Testis (tissue), 3 donors: ENCODE results near the gene CDK14. TPM values are rescaled to one million over a fixed set of nuclear protein-coding genes. Genes with fewer than 3 reads are reported as not detected.
"Not testable (repeated sequence)": the region's sequence is repeated elsewhere in the genome, so short reads cannot be mapped to it uniquely, and the experiment has no call there.

Experiments used
- DNase-seq: peaks from one replicate; pipeline ENCODE4 v3.0.0-alpha.2; 2019
- H3K27ac ChIP-seq, 2 donors: fragments of 200-600 bp; sonication (generic); one replicate each; pipeline ENCODE4 v1.5.1; 2019
- H3K27me3 ChIP-seq: fragments of 200-600 bp; sonication (generic); one replicate; pipeline ENCODE4 v1.5.1; 2019
- H3K36me3 ChIP-seq: fragments of 200-600 bp; sonication (generic); one replicate; pipeline ENCODE4 v1.5.1; 2017; ENCODE audit warnings: low read depth; ENCODE audit errors: missing control alignments
- H3K4me1 ChIP-seq: fragments of 200-600 bp; sonication (generic); one replicate; pipeline ENCODE4 v1.5.1; 2019
- H3K4me3 ChIP-seq, 2 donors: fragments of 200-600 bp; sonication (generic); one replicate each; pipeline ENCODE4 v1.5.1; 2017 to 2019
- H3K9me3 ChIP-seq: fragments of 200-600 bp; sonication (generic); one replicate; pipeline ENCODE4 v1.5.1; 2017
- POLR2A ChIP-seq: fragments of 450-650 bp; IDR thresholded peaks from one replicate; pipeline ENCODE4 v1.6.1; 2017; ENCODE audit warnings: antibody characterized with exemption, mild to moderate bottlenecking, moderate library complexity
- WGBS, 2 donors: methylation state at CpG; one replicate each; pipeline ENCODE4 v1.1.5; 2018; 5-methylcytosine and 5-hydroxymethylcytosine counted together
- intact Hi-C: fragments of 100-400 bp; cut with DNase I; formaldehyde crosslinking; loops from one replicate; pipeline ENCODE4 v1.15.1; 2023; ENCODE audit warnings: low total_unique reads
- polyA plus RNA-seq: library from polyadenylated mRNA; stranded (reverse); fragments of 350-450 nt; fragmentation: Illumina TruSeq; extraction: RNeasy Lipid Tissue Mini Kit (QIAGEN cat#74804); gene quantifications from one replicate; pipeline ENCODE4 v1.2.3, GENCODE V29; 2014; ENCODE audit warnings: low read depth, low replicate concordance; ENCODE audit not compliant: insufficient read depth
- total RNA-seq, 2 donors: library from RNA; depleted of rRNA; stranded (reverse); fragments of >200 nt; gene quantifications; one replicate each; pipeline ENCODE4 v1.2.3, GENCODE V29; 2016
- TF ChIP-seq, protein P1 (sequence below), 3 experiments: fragments of 450-650 bp in 2 of 3; fragments of 200-600 bp in 1 of 3; sonication (generic) in 1 of 3; IDR thresholded peaks; one replicate each; pipeline ENCODE4 v1.5.1; 2016 to 2019; ENCODE audit warnings: antibody characterized with exemption in 3 of 3, mild to moderate bottlenecking in 2 of 3, moderate library complexity in 1 of 3

Gene CDK14
- total and polyA plus RNA-seq, 3 donors from 2014 or later = 18.9 to 22.7 (median 19.5) TPM

DNA sequence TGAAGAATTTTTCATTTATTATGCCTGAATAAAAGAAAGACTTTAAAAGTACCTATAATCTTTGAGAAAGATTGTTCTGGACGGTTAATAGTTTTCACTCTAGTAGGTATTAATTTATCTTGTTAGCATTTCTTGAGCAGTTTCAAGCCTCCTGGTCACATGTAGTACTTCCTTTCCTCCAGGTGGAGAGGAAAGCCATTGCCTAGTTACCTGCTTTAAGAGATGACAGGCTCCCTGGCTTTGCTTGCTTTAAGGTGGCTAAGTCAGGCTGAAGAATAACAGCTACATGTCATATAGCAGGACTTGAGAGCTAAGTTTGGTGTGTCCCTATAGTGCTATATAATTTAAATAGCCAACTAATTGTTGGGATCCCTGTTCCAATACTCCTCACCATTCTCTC lies 160.2 kb downstream of the CDK14 start:
- no peak for DNase-seq
- no peak for TF ChIP-seq POLR2A
- TF ChIP-seq, protein P1, sequence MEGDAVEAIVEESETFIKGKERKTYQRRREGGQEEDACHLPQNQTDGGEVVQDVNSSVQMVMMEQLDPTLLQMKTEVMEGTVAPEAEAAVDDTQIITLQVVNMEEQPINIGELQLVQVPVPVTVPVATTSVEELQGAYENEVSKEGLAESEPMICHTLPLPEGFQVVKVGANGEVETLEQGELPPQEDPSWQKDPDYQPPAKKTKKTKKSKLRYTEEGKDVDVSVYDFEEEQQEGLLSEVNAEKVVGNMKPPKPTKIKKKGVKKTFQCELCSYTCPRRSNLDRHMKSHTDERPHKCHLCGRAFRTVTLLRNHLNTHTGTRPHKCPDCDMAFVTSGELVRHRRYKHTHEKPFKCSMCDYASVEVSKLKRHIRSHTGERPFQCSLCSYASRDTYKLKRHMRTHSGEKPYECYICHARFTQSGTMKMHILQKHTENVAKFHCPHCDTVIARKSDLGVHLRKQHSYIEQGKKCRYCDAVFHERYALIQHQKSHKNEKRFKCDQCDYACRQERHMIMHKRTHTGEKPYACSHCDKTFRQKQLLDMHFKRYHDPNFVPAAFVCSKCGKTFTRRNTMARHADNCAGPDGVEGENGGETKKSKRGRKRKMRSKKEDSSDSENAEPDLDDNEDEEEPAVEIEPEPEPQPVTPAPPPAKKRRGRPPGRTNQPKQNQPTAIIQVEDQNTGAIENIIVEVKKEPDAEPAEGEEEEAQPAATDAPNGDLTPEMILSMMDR (IDR thresholded peaks at IDR 0.05) = no peak
- Histone ChIP-seq H3K9me3 (no peaks in the 10 kb centered on the region), H3K27me3 (no peaks in the 10 kb centered on the region), H3K4me1 (no peaks in the 10 kb centered on the region), H3K27ac (no peak overlapping the region), H3K4me3 (no peak overlapping the region), H3K36me3 (no peaks in the 10 kb centered on the region)
- WGBS, 2 donors = 92 to 93% methylated on average over 1 of the region's 1 CpG
- intact Hi-C loops = no loop called here

- H3K4me1 ChIP-seq, DNase-seq, intact Hi-C loops, H3K36me3 ChIP-seq, H3K9me3 ChIP-seq, H3K27ac ChIP-seq, H3K27me3 ChIP-seq, H3K4me3 ChIP-seq: not testable (repeated sequence)
- 92 to 99% methylated on average over 9 of the region's 9 CpGs for WGBS, 2 donors
These were observed 161.4 kb downstream of the CDK14 start for GRCh38 chr7:90757565-90757950.

- H3K36me3 ChIP-seq = no peaks in the 10 kb centered on the region
- no peak overlapping the region for H3K27ac ChIP-seq
- TF ChIP-seq, protein P1 (IDR thresholded peaks at IDR 0.05) = no peak
- no peak for TF ChIP-seq POLR2A
- 95 to 96% methylated on average over 6 of the region's 6 CpGs for WGBS, 2 donors
- intact Hi-C loops = no loop called here
- H3K4me3 ChIP-seq = no peak overlapping the region
- no peaks in the 10 kb centered on the region for H3K9me3 ChIP-seq
- no peak for DNase-seq
- H3K27me3 ChIP-seq = no peaks in the 10 kb centered on the region
- no peaks in the 10 kb centered on the region for H3K4me1 ChIP-seq
These were observed 162.9 kb downstream of the CDK14 start for GRCh38 chr7:90758933-90759562.

DNA sequence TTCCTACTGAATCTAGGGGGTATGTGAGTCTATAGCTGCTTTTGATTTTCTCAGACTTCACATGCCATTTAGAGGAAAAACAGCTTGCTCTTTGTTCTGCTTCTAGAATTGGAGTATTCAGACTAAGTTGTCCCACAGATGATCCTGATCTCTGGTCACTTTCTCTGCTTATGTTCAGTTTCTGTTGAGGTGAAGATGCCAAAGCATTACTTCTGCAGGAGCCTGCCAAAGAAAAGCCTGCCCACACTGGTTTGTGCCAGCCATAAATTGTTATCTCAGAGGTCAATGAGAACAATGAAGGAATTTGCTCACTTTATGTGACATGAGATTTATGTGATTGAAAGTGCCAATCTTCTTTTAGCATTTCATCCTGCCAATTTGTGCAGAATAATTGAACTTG lies 163.6 kb downstream of the CDK14 start:
- no peaks in the 10 kb centered on the region for H3K36me3 ChIP-seq
- intact Hi-C loops = no loop called here
- H3K9me3 ChIP-seq = no peaks in the 10 kb centered on the region
- H3K27ac ChIP-seq = no peak overlapping the region
- no peaks in the 10 kb centered on the region for H3K27me3 ChIP-seq
- TF ChIP-seq, protein P1 (IDR thresholded peaks at IDR 0.05) = no peak
- no peak for TF ChIP-seq POLR2A
- no peak overlapping the region for H3K4me3 ChIP-seq
- H3K4me1 ChIP-seq = no peaks in the 10 kb centered on the region
- DNase-seq = no peak

GRCh38 chr7:90760892-90761291 lies 164.8 kb downstream of the CDK14 start:
- no peaks in the 10 kb centered on the region for H3K9me3 ChIP-seq
- intact Hi-C loops = no loop called here
- no peak overlapping the region for H3K4me3 ChIP-seq
- DNase-seq = no peak
- no peaks in the 10 kb centered on the region for H3K4me1 ChIP-seq
- H3K36me3 ChIP-seq = no peaks in the 10 kb centered on the region
- no peak overlapping the region for H3K27ac ChIP-seq
- TF ChIP-seq, protein P1 (IDR thresholded peaks at IDR 0.05) = no peak
- TF ChIP-seq POLR2A = no peak
- WGBS, 2 donors = 79 to 84% methylated on average over 3 of the region's 3 CpGs
- no peaks in the 10 kb centered on the region for H3K27me3 ChIP-seq
